Globus pallidus (tissue), 1 donor: ENCODE measurements around the gene CDK8.
A peak's percentile ranks its signal among the peaks of the same experiment; 100 is the strongest.
"Not testable (repeated sequence)": the region's sequence is repeated elsewhere in the genome, so short reads cannot be mapped to it uniquely, and the experiment has no call there.

Experiments used
- DNase-seq: peaks from one replicate; pipeline ENCODE4 v3.0.0-alpha.2; 2015; ENCODE audit warnings: low spot score

CDK8 gene

GRCh38 chr13:26253262-26253786 is 605 bp upstream of the CDK8 start:
- no peak for DNase-seq

GRCh38 chr13:26254583-26255111 is 718 bp downstream of the CDK8 start:
- peak; percentile 25 for DNase-seq

GRCh38 chr13:26255115-26255514 is 1.2 kb downstream of the CDK8 start:
- DNase-seq, result no peak

GRCh38 chr13:26255691-26256277 is 1.9 kb downstream of the CDK8 start:
- DNase-seq, result peak; percentile 5

- DNase-seq, result no peak
Observed at GRCh38 chr13:26257049-26257448, 3.1 kb downstream of the CDK8 start.

- DNase-seq, result no peak
Observed at GRCh38 chr13:26259634-26260033, 5.7 kb downstream of the CDK8 start.

GRCh38 chr13:26262156-26262555 is 8.2 kb downstream of the CDK8 start:
- no peak for DNase-seq

GRCh38 chr13:26266311-26266710 is 12.4 kb downstream of the CDK8 start:
- no peak for DNase-seq

- DNase-seq, result no peak
Observed at GRCh38 chr13:26270707-26271106, 16.8 kb downstream of the CDK8 start.

GRCh38 chr13:26272621-26273020 is 18.7 kb downstream of the CDK8 start:
- DNase-seq, result no peak

- no peak for DNase-seq
Observed at GRCh38 chr13:26280295-26280694, 26.4 kb downstream of the CDK8 start.

- no peak for DNase-seq
Observed at GRCh38 chr13:26280822-26281221, 26.9 kb downstream of the CDK8 start.

- not testable (repeated sequence) for DNase-seq
Observed at GRCh38 chr13:26285911-26286310, 32.0 kb downstream of the CDK8 start.

- DNase-seq, result not testable (repeated sequence)
Observed at GRCh38 chr13:26288838-26289237, 34.9 kb downstream of the CDK8 start.

- DNase-seq, result no peak
Observed at GRCh38 chr13:26295812-26296211, 41.9 kb downstream of the CDK8 start.

- peak; percentile 18 for DNase-seq
Observed at GRCh38 chr13:26299168-26299750, 45.3 kb downstream of the CDK8 start.

GRCh38 chr13:26300140-26300539 is 46.2 kb downstream of the CDK8 start:
- no peak for DNase-seq

- DNase-seq, result no peak
Observed at GRCh38 chr13:26305676-26306075, 51.7 kb downstream of the CDK8 start.

- DNase-seq, result no peak
Observed at GRCh38 chr13:26307701-26308100, 53.8 kb downstream of the CDK8 start.

GRCh38 chr13:26308250-26308649 is 54.3 kb downstream of the CDK8 start:
- DNase-seq, result no peak

GRCh38 chr13:26308836-26309235 is 54.9 kb downstream of the CDK8 start:
- DNase-seq, result no peak

GRCh38 chr13:26310003-26310402 is 56.1 kb downstream of the CDK8 start:
- no peak for DNase-seq

- no peak for DNase-seq
Observed at GRCh38 chr13:26310470-26310869, 56.5 kb downstream of the CDK8 start.

- not testable (repeated sequence) for DNase-seq
Observed at GRCh38 chr13:26312019-26312418, 58.1 kb downstream of the CDK8 start.
